Prostate gland (tissue), 2 donors: ENCODE data around the gene FERMT3.

Experiments
- POLR2AphosphoS5 ChIP-seq: sonication (generic); formaldehyde crosslinking; IDR thresholded peaks from one replicate; pipeline ENCODE4 v1.6.1; 2017; ENCODE audit warnings: antibody characterized with exemption
- TF ChIP-seq, protein P1 (sequence below), 4 experiments: fragments of 200-600 bp in 2 of 4; fragments of 450-650 bp in 2 of 4; sonication (generic) in 2 of 4; IDR thresholded peaks; 1 replicate in 3 of 4; 2 replicates in 1 of 4; pipeline ENCODE4 v1.5.1; 2016 to 2019; ENCODE audit warnings: antibody characterized with exemption in 4 of 4, mild to moderate bottlenecking in 2 of 4, moderate library complexity in 2 of 4

DNA sequence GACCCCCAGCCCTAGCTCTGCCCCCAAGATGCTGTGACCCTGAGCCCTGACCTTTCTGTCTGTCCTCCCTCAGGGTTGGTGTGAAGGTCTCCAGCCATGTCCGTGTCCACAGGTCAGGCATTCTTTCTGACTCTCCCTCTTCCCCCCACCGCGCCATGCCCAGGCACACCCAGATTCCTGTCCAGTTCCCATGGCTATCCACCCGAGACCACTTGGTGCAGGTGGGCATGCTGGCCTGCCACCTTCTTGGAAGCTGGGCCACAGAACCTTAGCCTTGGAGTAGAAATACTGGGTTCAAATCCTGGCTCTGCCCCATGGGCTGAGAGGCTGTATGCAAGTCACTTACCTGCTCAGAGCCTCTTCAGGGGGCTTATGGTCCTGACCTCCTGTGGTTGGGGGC is 42.5 kb downstream of the FERMT3 start:
- TF ChIP-seq, protein P1, sequence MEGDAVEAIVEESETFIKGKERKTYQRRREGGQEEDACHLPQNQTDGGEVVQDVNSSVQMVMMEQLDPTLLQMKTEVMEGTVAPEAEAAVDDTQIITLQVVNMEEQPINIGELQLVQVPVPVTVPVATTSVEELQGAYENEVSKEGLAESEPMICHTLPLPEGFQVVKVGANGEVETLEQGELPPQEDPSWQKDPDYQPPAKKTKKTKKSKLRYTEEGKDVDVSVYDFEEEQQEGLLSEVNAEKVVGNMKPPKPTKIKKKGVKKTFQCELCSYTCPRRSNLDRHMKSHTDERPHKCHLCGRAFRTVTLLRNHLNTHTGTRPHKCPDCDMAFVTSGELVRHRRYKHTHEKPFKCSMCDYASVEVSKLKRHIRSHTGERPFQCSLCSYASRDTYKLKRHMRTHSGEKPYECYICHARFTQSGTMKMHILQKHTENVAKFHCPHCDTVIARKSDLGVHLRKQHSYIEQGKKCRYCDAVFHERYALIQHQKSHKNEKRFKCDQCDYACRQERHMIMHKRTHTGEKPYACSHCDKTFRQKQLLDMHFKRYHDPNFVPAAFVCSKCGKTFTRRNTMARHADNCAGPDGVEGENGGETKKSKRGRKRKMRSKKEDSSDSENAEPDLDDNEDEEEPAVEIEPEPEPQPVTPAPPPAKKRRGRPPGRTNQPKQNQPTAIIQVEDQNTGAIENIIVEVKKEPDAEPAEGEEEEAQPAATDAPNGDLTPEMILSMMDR (IDR thresholded peaks at IDR 0.05), result no peak
- no peak for TF ChIP-seq POLR2AphosphoS5
